Stomach smooth muscle (tissue), 2 donors: ENCODE data around the gene IRF9.

ENCODE experiments used
- H3K27ac ChIP-seq: one replicate; pipeline ENCODE4 v1.7.0; 2013; ENCODE audit warnings: mild to moderate bottlenecking, low read length, inconsistent platforms
- H3K27me3 ChIP-seq, 2 donors: one replicate each; pipeline ENCODE4 v1.7.0; 2013; ENCODE audit warnings: low read length in 2 of 2; ENCODE audit not compliant: insufficient read depth in 2 of 2, control insufficient read depth in 1 of 2
- H3K36me3 ChIP-seq, 2 donors: one replicate each; pipeline ENCODE4 v1.7.0; 2013; ENCODE audit warnings: low read length in 2 of 2; ENCODE audit not compliant: control insufficient read depth in 2 of 2, insufficient read depth in 2 of 2
- H3K4me1 ChIP-seq: one replicate; pipeline ENCODE4 v1.7.0; 2013; ENCODE audit warnings: low read length; ENCODE audit not compliant: control insufficient read depth, insufficient read depth
- H3K4me3 ChIP-seq, 2 donors: one replicate each; pipeline ENCODE4 v1.7.0; 2013; ENCODE audit warnings: low read length in 2 of 2
- H3K9ac ChIP-seq, 2 donors: one replicate each; pipeline ENCODE4 v1.7.0; 2013; ENCODE audit warnings: low read length in 2 of 2, mild to moderate bottlenecking in 1 of 2
- H3K9me3 ChIP-seq, 2 donors: one replicate each; pipeline ENCODE4 v1.7.0; 2013; ENCODE audit warnings: low read length in 2 of 2; ENCODE audit not compliant: control insufficient read depth in 2 of 2
- donor health status: healthy.
- donor health status: Pancreatic carcinoma.

Gene IRF9

GRCh38 chr14:24187539-24187915 is 26.5 kb downstream of the IRF9 start:
- Histone ChIP-seq H3K27me3 (no peaks in the 10 kb centered on the region), H3K9ac (peak overlapping the region; percentile 61 to 80), H3K36me3 (peaks cover 37 to 51% of the 10 kb centered on the region in 2 donors), H3K4me1 (peaks cover 17% of the 10 kb centered on the region), H3K27ac (peak overlapping the region; percentile 66), H3K4me3 (peak overlapping the region; percentile 54 to 82), H3K9me3 (no peaks in the 10 kb centered on the region)

DNA sequence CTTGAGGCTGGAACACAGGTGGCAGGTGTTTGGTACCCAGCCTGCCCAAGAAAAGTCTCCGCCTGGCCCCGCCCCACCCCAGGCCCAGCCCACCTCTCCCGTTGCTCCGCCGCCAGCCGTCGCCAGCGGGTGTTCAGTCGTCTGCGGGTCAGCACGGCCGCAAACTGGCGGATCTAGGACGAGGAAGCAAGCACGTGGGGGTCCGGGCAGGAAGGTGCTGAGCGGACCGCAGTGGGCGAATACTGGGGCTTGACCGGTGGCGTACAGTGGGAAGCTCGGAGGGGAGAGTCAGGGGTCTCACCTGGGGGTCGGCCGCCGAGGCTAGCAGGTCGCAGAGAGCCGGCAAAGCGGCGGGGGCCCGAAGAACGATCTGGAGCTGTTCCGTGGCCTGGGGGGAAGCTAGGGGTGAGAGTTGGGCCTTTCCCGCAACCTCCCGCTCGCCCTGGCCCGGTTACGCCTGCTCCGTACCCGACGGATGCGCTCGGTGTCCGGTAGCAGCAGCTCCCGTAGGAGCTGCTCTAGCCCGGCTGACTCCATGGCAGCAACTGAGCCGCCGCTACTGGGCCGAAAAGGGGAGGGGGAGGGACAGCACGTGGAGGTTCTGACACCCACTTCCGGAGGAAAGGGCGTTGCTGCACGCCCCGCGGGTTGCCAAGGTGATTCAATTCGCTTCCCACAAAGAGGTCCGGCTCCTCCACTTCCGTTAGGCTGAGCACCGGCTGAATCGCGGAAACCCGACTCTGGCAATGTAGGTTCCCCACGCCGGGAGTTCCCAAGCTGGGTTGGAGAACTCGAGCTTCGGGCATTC is 27.4 kb downstream of the IRF9 start, which contains the start of gene IPO4:
IPO4 (minus strand) TSS at position 566 of the 808 bp plus-strand sequence; CDS start at position 537, 29 bp downstream.
- Histone ChIP-seq H3K4me3 (peak within 1 kb of the TSS; percentile 54 to 82), H3K9me3 (no peaks in the 10 kb centered on the region), H3K9ac (peak within 1 kb of the TSS; percentile 61 to 80), H3K36me3 (peaks cover 39 to 51% of the 10 kb centered on the region in 2 donors), H3K4me1 (peaks cover 19% of the 10 kb centered on the region), H3K27ac (peak within 1 kb of the TSS; percentile 66), H3K27me3 (no peaks in the 10 kb centered on the region)

GRCh38 chr14:24189059-24189375 is 28.0 kb downstream of the IRF9 start:
- Histone ChIP-seq H3K4me3 (peak overlapping the region; percentile 54 to 82), H3K27me3 (no peaks in the 10 kb centered on the region), H3K9ac (no peak overlapping the region), H3K36me3 (peaks cover 37 to 47% of the 10 kb centered on the region in 2 donors), H3K9me3 (no peaks in the 10 kb centered on the region), H3K27ac (peak overlapping the region; percentile 46), H3K4me1 (peaks cover 19% of the 10 kb centered on the region)

DNA sequence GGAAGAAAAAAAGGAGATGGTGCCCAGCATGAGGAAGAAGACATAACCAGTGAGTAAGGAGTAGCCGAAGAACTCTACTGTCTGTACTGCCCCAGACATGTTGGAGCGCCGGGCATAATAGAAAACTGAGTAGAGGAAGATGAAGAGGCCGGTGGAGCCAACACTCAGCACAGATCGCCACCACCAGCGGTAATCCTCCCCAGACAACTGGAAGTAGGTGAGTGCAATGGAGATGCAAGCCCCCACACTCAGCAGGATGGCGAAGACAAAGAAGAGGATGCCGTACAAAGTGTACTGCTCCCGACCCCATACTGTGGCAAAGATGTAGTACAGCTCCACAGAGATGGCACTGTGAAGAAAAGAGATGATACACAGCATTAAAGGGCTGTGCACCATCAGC is 28.4 kb downstream of the IRF9 start:
- Histone ChIP-seq H3K9me3 (no peaks in the 10 kb centered on the region), H3K4me1 (peaks cover 24% of the 10 kb centered on the region), H3K27me3 (no peaks in the 10 kb centered on the region), H3K9ac (no peak overlapping the region), H3K4me3 (no peak overlapping the region), H3K27ac (no peak overlapping the region), H3K36me3 (peaks cover 34 to 44% of the 10 kb centered on the region in 2 donors)

GRCh38 chr14:24190416-24190815 is 29.4 kb downstream of the IRF9 start:
- Histone ChIP-seq H3K27me3 (no peaks in the 10 kb centered on the region), H3K27ac (no peak overlapping the region), H3K9me3 (no peaks in the 10 kb centered on the region), H3K9ac (no peak overlapping the region), H3K4me3 (no peak overlapping the region), H3K4me1 (peaks cover 32% of the 10 kb centered on the region), H3K36me3 (peaks cover 24 to 36% of the 10 kb centered on the region in 2 donors)

DNA sequence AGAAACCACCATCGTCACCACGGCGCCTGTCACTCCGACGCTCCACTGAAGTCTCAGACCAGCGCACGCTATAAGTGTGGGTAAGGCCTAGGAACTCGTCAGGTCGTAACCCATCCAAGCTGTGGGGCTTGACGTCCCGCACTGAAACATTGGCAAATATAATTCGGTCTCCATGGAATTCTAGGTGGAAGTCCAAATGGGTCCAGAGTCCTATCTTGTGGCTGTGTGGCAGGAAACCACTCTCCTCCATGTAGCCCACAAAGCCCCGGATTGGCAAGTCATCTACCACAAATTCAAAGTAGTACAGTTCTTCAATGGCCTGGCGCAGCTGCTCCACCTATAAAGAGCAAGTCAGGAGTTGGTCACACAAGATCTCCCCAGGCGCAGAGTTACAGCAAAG is 31.9 kb downstream of the IRF9 start:
- H3K4me3 ChIP-seq, result no peak overlapping the region
- H3K27ac ChIP-seq, result no peak overlapping the region
- no peaks in the 10 kb centered on the region for H3K9me3 ChIP-seq
- no peak overlapping the region for H3K9ac ChIP-seq
- H3K36me3 ChIP-seq, result peaks cover 6 to 19% of the 10 kb centered on the region in 2 donors
- peaks cover 38% of the 10 kb centered on the region for H3K4me1 ChIP-seq
- H3K27me3 ChIP-seq, result no peaks in the 10 kb centered on the region

DNA sequence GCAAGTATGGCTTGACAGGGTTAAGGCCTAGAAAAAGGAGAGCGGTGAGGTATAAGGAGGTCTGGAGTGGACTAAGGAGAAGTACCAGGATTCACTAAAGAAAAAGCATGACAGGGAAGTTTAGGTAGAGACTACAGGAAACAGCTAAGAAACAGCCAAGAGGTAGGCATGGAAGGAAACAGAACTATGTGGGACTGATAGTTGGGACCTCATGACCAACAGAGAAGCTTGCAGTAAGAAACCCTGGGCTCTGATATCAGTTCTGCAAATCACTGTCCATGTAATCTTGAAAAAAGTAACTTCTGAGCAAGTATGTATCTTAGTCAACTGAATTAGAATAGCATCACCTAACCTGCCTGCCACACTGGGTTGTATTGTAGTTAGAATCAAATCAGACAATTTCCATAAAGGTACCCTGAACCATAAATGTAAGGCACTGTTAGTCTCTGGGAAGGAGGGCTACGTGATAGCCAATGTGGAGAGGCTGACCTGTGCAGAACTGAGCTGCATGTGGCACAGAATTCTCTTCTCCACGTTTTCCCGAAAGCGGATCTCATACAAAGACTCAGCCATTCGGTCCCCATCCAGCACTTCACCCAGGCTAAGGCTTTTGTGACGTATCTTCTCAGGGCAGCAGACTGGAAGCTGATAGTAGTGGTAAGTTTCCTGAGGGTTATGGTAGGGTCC is 33.3 kb downstream of the IRF9 start:
- Histone ChIP-seq H3K27me3 (no peaks in the 10 kb centered on the region), H3K9ac (peak overlapping the region; percentile 96 to 99), H3K4me1 (peaks cover 30% of the 10 kb centered on the region), H3K9me3 (no peaks in the 10 kb centered on the region), H3K27ac (peak overlapping the region; percentile 96), H3K4me3 (peak overlapping the region; percentile 96 to 99), H3K36me3 (peaks cover 10 to 19% of the 10 kb centered on the region in 2 donors)

GRCh38 chr14:24194873-24195185 is 33.8 kb downstream of the IRF9 start:
- no peaks in the 10 kb centered on the region for H3K27me3 ChIP-seq
- H3K9me3 ChIP-seq, result no peaks in the 10 kb centered on the region
- peak overlapping the region; percentile 96 for H3K27ac ChIP-seq
- H3K9ac ChIP-seq, result peak overlapping the region; percentile 96 to 99
- peak overlapping the region; percentile 96 to 99 for H3K4me3 ChIP-seq
- H3K4me1 ChIP-seq, result peaks cover 30% of the 10 kb centered on the region
- peaks cover 10 to 19% of the 10 kb centered on the region in 2 donors for H3K36me3 ChIP-seq

DNA sequence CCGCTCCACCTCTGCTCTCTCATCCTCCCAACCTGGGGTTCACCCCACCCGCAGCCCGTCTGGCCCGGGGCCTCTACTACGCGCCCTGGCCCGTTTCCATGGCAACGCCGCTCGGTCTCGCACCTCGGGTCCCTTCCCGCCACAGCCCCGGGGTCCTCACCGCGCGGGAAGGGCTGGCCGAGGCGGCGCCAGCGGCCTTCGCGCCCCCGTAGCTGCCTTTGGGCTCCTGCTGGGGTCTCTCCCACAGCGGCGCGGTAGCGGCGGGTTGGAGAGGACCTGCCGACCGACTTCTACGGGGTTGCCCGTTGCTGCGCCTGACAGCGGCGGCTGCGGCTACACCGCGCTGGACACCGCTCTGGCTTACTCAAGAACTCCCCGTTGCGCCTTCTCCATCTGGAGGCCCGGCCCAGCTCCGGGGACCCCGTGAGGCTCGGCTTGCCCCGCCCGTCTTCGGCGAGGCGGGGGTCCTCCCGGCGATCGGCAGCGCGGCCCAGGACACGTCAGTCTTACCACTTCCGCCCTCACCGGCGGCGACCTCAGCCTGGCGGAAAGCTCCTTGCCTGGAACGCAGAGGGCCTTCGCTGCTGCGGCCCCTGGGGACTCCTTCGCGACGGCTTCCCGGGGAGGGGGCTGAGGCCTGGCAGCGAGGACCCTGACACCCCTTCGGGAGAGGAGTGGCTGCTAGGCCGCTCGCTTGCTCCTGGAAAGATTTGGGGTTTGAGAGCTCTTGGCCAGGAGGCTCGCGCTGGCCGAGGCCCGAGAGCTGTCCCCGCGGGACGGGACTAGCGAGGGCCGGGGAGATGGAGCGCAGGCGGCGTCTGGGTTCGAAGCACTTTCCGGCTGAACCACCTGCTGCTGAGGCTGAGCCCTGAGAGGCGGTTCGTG is 34.4 kb downstream of the IRF9 start, which contains the start of gene TM9SF1:
TM9SF1 (minus strand) TSS at position 256 of the 885 bp plus-strand sequence. CDS start 422 bp downstream, outside the sequence.
- Histone ChIP-seq H3K27ac (peak within 1 kb of the TSS; percentile 96), H3K9ac (peak within 1 kb of the TSS; percentile 96 to 99), H3K36me3 (peaks cover 10 to 16% of the 10 kb centered on the region in 2 donors), H3K4me1 (peaks cover 30% of the 10 kb centered on the region), H3K4me3 (peak within 1 kb of the TSS; percentile 96 to 99), H3K9me3 (no peaks in the 10 kb centered on the region), H3K27me3 (no peaks in the 10 kb centered on the region)
